ENCODE measurements around the gene CAMK4.

CAMK4 gene

GRCh38 chr5:111389390-111390082, 165.4 kb downstream of the CAMK4 start:
- TF ChIP-seq, protein P1, sequence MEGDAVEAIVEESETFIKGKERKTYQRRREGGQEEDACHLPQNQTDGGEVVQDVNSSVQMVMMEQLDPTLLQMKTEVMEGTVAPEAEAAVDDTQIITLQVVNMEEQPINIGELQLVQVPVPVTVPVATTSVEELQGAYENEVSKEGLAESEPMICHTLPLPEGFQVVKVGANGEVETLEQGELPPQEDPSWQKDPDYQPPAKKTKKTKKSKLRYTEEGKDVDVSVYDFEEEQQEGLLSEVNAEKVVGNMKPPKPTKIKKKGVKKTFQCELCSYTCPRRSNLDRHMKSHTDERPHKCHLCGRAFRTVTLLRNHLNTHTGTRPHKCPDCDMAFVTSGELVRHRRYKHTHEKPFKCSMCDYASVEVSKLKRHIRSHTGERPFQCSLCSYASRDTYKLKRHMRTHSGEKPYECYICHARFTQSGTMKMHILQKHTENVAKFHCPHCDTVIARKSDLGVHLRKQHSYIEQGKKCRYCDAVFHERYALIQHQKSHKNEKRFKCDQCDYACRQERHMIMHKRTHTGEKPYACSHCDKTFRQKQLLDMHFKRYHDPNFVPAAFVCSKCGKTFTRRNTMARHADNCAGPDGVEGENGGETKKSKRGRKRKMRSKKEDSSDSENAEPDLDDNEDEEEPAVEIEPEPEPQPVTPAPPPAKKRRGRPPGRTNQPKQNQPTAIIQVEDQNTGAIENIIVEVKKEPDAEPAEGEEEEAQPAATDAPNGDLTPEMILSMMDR (IDR thresholded peaks at IDR 0.05; ENCODE audit: extremely low read depth, insufficient read depth, missing control alignments): no peak
- no peak for DNase-seq (ENCODE audit: low spot score)
- in situ Hi-C loops (cut with MboI; ENCODE audit: low pct_unique_long_range_greater_than_20kb, low sequenced_read_pairs, unreplicated experiment): no loop called here

DNA sequence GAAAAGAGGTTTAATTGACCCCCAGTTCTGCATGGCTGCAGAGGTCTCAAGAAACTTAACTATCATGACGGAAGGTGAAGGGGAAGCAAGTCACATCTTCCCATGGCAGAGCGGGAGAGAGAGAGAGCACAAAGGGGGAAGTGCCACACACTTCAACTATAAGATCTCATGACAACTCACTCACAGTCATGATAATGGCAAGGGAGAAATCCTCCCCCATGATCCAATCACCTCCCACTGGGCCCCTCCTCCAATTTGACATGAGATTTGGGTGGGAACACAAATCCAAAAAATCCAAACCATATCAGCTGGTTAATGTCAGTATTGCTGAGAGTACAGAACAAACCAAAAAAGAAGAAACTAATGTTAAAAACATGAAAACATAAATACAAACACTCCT, 168.0 kb downstream of the CAMK4 start:
- in situ Hi-C loops (cut with MboI; ENCODE audit: low pct_unique_long_range_greater_than_20kb, low sequenced_read_pairs, unreplicated experiment): no loop called here
- TF ChIP-seq, protein P1 (IDR thresholded peaks at IDR 0.05; ENCODE audit: extremely low read depth, insufficient read depth, missing control alignments): no peak
- no peak for DNase-seq (ENCODE audit: low spot score)

DNA sequence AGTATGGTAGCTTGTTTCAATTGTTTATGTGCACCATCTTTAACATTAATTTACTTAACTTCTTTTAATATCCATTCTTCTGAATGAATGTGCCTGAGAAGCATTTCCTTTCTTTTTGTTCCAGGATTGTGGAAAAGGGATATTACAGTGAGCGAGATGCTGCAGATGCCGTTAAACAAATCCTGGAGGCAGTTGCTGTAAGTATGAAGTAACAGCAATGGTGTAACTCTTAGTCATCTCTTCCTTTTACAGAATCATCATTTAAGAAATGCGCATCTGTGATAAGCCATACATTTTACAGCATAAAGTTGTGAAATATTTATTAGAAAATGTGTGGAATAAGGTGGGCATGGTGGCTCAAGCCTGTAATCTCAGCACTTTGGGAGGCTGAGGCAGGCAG, 170.4 kb downstream of the CAMK4 start:
- TF ChIP-seq, protein P1 (IDR thresholded peaks at IDR 0.05; ENCODE audit: extremely low read depth, insufficient read depth, missing control alignments): no peak
- DNase-seq (ENCODE audit: low spot score): no peak
- in situ Hi-C loops (cut with MboI; ENCODE audit: low pct_unique_long_range_greater_than_20kb, low sequenced_read_pairs, unreplicated experiment): no loop called here

DNA sequence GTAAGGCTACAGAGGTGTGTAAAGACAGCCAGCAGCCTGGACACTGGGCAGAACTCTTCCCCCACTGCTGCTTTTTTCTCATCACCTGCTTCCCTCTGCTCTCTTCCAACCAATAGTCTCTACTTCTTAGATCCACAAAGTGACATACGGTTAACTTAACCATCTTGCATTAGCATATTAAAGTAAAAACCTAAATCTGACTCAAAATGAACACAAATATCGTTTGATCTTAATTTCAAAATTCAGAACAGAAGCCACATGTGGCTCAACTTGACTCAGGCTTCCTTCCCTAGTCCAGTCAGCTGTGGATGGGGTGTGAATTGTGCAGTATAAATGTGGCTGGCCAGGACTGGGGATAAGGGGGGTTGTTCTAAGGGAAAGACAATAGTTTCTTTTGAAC, 173.8 kb downstream of the CAMK4 start:
- TF ChIP-seq, protein P1 (IDR thresholded peaks at IDR 0.05; ENCODE audit: extremely low read depth, insufficient read depth, missing control alignments): no peak
- in situ Hi-C loops (cut with MboI; ENCODE audit: low pct_unique_long_range_greater_than_20kb, low sequenced_read_pairs, unreplicated experiment): no loop called here
- DNase-seq (ENCODE audit: low spot score): peak; percentile 2

DNA sequence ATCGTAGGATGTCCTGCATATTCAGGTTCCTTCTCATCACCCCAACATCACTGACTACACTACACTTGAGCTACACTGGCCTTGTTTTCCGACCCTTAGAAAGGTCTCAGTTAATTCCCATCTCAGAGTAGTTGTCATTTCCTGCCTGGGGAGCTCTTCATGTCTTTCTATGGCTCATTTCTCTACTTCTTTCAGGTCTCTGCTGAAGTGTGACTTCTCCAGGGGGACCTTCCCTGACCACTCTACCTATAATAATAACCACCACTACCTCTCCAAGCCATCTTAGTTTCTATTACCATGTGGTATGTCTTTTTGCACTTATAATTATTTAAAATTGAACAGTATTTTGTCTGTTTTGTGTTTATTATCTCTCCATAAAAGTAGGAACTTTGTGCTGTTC, 174.9 kb downstream of the CAMK4 start:
- in situ Hi-C loops (cut with MboI; ENCODE audit: low pct_unique_long_range_greater_than_20kb, low sequenced_read_pairs, unreplicated experiment): no loop called here
- TF ChIP-seq, protein P1 (IDR thresholded peaks at IDR 0.05; ENCODE audit: extremely low read depth, insufficient read depth, missing control alignments): no peak
- DNase-seq (ENCODE audit: low spot score): no peak

GRCh38 chr5:111401906-111402305, 177.7 kb downstream of the CAMK4 start:
- TF ChIP-seq, protein P1 (IDR thresholded peaks at IDR 0.05; ENCODE audit: extremely low read depth, insufficient read depth, missing control alignments): no peak
- in situ Hi-C loops (cut with MboI; ENCODE audit: low pct_unique_long_range_greater_than_20kb, low sequenced_read_pairs, unreplicated experiment): no loop called here
- DNase-seq (ENCODE audit: low spot score): no peak

Measured in GM13977 (cell line).